ENCODE measurements around the gene DAND5.

GRCh38 chr19:12990431-12990830 is 21.1 kb downstream of the DAND5 start:
- TF ChIP-seq CTCF (IDR thresholded peaks at IDR 0.05) (no peak), POLR2AphosphoS5 (IDR thresholded peaks at IDR 0.05) (no peak)
